HG02970 (cell line): ENCODE results near the gene BMPR1B.
A peak's percentile ranks its signal among the peaks of the same experiment; 100 is the strongest.
"Not testable (repeated sequence)": the region's sequence is repeated elsewhere in the genome, so short reads cannot be mapped to it uniquely, and the experiment has no call there.

ENCODE experiments used
- ATAC-seq: cut with Tn5 transposase; IDR thresholded peaks from one replicate; pipeline ENCODE4 v1.9.1; 2021; ENCODE audit warnings: mild to moderate bottlenecking, moderate library complexity, moderate number of reproducible peaks; ENCODE audit not compliant: unreplicated experiment, low FRiP score

Gene BMPR1B

DNA sequence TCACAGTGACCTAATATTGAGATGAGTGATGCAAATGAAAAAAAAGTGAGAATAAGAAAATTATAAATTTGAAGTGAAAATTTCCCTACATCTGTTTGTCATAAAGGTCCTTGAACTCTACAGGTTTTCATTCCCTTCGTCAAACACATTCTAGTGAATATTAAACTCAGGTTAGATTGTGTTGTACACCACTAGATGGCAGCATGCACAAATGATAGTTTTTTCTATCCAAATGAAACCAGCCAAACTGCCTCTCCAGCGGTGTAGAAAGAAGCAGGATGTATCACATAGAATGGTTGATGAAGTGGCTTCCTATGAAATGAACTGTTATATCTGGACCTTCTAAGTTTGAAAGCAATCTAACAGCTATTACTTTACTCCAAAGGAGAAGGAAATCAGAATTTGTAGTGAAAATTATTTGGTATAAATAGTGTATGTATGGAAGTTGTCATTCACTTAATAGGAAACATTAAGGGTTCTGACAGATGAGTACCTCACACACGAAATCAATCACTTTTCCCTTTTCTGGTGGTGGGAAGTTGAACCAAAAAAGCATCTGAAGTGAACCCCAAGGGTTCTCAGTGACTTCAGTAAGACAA is 408.3 kb downstream of the BMPR1B start:
- ATAC-seq = peak; percentile 75

DNA sequence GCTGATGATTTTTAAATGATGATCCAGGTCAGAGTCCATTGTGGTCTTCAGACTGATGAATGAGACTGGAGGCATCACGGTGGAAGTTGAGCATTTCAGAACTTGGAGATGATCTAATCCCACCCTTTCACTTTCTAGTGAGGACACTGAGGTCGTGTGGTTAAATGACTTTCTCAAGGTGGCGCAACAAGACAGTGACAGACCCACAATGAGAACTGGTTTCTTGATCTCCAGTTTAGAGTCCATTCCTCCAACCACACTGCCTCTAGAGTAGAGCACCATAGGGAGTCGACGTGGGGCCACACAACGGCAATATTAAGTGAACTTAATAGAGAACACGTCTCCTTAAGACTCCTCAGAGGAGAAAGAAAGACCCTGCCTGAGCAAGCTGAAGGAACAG is 410.1 kb downstream of the BMPR1B start:
- ATAC-seq = no peak

DNA sequence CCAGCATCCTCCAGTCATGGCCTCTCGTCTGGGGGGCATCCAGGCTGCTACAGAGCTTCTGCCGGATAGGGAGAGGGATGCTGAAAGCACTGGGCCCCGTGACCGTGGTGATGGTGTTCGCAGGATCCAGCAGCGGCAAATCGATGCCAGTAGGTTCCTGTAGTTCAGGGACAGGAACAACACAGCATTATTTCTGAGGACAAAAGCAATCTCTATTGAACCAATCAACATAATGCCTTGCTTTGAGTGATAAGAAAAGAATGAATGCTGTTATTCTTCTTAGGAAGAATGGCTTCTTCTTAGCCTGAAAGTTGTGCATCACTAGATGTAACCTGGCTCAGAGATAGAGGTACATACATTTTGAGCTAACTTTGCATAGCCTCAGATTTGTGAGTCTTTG is 412.4 kb downstream of the BMPR1B start:
- ATAC-seq = no peak

DNA sequence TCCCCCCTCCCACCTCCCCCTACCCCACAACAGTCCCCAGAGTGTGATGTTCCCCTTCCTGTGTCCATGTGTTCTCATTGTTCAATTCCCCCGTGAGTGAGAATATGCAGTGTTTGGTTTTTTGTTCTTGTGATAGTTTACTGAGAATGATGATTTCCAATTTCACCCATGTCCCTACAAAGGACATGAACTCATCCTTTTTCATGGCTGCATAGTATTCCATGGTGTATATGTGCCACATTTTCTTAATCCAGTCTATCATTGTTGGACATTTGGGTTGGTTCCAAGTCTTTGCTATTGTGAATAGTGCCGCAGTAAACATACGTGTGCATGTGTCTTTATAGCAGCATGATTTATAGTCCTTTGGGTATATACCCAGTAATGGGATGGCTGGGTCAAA is 413.6 kb downstream of the BMPR1B start:
- ATAC-seq = not testable (repeated sequence)

DNA sequence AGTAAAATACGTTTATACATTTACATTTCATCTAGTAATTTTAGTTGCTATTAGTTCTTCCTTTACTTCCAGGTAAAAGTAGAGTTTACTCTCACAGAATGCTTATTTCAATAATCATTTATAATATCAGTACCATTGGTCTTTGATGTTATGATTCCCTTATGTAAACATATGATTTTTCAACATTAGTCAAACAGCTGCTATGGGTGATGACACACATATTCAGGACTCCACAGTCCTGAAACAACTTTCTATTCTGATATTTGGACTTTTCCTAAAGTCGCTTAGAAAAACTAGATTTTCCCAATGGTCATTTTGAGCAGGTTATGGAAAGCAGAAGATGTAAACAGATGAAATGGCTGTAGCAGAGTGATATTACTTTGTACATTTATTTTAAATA is 421.2 kb downstream of the BMPR1B start:
- no peak for ATAC-seq

DNA sequence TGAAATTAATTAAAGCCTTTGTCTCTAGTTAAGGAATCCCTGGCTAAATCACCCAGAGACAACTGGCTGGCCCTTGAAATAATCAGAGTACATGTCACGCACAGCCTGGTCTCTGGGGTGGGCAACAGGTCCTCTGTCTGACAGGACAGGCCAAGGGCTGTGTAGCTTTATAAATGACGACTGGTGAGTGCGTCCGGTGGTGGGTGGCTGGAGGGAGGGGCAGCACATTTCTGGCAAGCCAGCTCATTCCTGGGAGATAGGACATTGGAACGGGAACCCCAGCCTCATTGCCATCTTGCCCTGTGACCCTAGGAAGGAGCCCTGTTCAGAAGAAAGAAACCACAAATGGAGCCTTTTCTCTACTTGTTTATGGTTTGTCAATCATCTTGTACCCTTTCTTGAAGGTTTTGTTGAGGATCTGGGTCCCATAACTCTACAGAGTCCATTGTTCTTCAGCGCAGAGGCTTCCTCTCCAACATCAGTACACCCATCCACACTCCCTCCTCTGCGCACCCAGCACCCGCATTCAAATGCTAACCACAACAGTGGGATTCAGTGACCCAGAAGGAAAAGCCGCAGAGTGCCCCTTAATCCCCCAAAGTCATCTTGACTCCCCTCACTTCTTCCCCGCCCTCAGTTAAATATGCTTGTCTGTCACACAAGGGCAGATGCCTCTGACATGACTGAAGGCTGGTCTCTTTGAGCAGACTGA is 422.9 kb downstream of the BMPR1B start:
- ATAC-seq = no peak

DNA sequence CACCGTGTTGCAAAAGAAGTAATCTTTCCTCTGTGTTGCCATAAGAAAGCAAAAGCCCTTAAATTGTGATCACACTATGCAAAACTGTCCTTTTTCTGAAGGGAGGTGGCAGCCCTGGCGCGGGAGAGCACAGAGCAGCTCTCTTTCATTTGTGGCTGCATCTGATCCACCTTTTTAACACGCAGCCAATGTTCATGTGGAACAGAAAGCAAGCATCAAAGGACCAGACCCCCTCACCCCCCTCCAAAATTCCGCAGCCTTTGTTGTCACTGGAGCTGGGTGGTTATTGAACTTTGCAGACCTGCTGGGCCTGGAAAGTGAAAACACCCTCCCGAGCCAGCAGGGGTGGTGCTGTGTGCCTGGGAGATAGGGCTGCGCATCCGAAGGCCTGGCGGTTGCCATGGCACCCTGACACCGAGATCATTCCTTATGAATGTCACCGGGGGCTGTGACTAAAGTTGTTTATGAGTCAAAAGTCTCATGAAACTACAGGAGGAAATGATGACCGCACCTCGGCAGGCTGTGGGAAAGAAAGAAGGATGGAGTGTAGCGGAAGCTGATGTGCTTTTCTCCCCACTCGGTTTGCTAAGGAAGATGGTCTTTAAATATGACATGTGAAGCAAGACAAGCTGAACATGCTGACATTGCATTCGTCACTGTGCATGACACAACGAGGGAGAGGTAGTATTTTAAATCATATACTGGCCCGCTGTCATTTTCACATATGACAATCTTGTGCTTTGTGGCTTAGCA is 423.7 kb downstream of the BMPR1B start:
- no peak for ATAC-seq

DNA sequence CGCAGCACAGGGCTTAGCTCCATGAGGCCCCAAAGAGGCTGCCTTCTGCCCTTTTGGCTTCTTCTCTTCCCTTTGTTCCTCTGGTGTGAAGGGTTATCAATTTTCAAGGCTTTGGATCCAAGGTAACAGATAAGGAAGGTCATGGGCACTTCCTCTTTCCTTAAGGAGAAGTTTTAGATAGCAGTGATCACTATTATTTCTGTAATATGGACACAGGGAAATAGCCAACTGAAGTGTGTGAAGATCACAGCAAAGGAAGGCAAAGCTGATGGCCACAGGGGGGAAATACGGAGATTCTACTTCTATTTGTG is 424.2 kb downstream of the BMPR1B start:
- ATAC-seq = no peak

DNA sequence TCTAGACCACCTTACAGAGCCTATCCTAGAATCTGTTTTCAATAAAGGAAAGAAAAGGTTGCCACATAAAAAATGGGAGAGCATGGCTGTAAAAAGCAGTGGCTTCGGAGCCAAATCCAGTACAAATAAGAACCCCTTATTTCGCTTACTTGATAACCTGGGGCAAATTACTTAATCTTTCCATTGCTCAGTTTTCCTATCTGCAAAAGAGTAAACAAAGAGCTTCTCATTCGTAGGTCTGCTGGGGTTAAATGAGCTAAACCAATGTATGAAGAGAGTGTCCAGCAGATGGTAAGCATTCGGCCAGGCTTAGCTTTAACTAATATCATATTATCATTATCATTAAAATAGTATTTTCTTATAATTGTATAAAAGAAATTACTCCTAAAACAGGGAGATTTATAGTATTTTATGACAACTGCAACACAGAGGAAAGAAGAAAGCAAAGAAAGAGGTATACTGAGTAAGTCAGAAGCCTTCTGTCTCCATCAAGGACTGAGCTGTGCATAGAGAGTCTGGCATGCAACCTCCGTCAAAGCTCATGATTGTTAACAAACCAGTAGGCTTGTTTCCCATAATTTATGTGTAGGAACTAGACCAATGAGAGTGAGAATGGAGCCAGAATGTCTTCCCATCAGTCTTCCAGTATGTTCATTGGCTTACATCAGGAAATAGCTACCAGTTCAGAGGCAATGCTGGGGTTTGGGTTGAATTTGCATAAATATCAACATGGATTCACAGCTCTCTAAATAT is 426.1 kb downstream of the BMPR1B start:
- no peak for ATAC-seq

DNA sequence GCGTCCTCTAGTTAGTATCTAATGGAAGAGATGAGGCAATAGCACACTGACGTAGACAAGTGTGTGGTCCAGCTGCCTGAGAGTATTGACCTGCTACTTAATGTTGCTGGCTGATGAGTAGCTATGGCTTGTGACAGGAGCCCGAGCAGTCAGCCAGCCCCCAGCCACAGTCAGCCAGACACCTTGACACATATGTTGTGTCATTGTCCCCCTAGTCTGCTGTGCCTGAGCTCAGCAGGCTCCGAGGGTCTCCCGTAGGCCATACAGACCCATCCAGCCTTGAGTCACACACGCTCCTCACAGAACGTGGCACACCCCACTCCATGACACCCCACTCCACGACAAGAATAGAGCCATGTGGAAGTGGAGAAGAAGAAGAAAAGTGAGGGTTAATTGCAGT is 428.9 kb downstream of the BMPR1B start:
- ATAC-seq = no peak

DNA sequence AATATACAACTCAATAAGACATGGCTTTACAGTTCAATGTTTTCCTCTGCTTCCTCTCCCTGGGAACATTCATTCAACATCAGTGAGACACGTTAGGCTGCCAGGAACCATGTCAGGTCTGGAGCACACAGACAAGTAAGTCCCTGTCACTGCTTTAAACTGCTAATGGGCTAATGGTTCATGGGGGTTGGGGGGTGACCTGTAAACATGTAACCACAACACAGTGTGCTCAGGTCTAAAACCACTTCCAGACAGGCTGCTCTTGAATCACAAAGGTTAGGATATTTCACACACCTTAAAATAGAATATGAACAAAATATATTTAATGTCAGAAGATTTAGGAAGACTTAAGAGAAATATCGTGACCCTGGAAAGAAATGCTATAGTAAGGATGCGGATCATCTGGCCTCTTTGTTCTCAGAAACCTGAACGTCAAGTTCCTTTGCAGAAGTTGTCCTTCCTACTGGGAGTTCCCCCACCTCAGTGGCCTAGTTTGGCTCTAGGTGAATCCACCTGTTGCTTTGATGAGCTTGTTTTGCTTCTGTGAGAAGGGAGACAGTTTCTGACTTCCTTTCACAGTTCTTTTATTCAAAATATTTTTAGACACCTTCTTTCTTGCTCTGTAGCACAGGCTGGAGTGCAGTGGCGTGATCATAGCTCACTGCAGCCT is 431.1 kb downstream of the BMPR1B start:
- no peak for ATAC-seq

DNA sequence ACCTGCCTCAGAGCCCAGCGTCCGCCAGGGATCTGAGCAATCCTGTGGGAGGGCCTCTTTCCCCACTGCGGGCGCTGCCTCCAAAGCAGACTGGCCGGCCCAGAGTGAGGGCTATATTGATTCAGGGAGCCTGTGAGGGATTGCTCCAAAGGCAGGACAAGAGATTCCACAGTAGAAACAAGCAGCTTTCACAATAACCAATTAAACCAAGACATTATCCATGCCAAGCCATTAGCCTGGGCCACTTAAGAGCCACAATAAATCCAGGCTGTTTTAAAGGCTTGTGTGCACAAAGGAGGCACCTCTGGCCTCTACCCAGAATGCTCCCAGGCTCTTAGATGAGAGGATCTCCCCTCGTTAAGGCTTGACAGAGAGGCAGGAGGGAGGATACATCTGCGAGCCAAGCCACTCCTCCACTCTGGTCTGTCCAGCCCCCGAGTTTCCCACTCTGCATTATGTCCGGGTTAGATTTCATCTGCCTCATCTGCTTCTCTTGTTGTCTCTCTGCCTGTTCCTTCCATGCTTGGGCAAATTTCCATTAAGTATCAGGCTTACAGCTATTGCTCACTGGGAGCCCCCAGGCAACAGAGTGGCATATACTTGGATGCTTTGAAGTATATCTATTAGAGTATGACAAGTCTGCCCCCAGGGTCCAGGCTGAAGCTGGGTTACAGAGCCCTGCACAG is 433.1 kb downstream of the BMPR1B start:
- ATAC-seq = no peak

DNA sequence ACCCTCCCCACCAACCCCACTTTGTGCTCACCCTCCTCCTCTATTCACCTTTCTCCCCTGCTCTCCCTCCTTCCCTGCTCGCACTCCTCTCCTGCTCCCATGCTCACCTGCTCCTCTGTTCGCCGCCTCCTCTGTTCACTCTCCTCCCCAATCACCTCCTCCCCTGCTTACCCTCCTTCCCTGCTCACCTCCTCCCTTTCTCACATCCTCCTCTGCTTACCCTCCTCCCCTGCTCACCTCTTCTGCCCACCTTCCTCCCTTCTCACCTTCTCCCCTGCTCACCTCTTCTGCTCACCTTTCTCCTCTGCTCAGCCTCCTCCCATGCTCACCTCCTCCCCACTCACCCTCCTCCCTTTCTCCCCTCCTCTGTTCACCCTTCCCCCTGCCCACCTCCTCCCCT is 433.8 kb downstream of the BMPR1B start:
- no peak for ATAC-seq

DNA sequence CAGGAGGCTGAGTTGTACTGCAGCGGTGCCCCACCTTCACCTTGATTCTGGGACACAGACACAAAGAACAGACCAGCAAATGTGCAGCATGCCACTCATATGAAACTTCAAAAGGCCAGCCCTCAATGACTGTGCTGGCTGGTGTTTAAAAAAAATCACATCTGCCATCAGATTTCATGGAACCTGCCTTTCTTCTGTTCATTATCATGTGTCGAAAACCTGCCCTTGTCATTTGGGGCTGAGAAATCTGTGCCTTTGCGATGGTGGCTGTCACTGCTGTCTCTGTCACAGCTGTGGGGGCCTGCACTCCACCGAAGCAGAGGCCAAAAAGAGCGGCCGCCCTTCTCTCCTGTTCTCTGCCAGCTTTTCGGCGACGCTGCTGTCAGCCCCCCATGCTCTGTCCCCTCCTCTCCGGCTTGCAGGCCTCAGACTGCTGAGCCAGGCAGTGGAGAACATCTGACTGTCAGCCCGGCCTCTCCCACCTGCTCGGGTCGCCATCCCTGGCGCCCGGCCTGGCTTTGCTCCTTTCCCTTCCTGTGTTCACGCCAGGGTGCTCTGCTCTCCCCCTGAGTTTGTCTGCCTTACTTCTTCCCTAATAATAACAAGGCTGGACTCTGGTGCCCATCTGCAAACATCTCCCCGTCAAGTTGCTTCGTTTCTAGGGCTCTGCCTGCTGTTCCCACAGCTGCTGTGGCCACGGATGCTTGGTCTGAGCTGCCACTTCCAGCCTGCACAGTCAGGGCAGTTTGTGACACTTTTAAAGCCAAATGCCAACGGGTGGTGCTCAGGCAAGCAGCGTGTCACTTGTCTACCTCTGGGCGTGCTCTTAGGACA is 435.9 kb downstream of the BMPR1B start:
- ATAC-seq = no peak

DNA sequence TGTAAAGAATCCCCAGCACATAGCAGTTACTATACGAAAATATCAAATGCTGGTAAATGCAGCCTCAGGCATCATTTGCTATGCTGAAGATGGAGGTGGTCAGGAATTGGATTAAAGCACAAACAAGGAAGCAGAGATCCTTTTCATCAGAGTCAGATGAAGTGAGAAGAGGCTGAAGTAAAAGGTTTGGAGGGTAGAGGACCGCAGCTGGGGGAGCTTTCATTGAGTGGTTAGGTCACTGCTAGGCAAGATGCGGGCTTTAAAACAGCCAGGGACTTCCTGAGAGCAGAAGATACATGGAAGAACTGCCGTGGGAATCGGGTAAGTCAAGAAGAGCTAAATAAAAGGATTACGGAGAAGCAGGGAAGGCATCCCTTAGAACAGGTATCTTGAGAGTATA is 439.6 kb downstream of the BMPR1B start:
- no peak for ATAC-seq

DNA sequence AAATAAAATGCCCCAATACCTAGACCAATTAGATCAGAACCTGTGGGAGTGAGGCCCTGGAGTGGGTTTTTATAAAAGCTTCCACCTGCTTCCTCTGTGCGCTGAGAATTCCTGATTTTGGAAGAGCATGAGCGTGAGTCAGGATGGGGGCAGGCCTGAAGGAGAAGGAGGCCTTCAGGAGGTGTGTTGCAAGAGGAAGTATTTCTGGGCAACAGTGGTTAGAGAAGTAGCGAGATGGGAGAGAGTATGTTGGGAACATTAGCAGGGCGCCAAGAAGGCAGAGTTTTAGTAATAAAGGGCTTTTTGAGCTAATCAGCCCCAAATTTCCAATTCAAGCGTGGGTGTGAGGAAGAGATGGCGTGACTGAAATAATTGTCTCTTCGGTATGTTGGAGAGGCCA is 441.2 kb downstream of the BMPR1B start:
- no peak for ATAC-seq

DNA sequence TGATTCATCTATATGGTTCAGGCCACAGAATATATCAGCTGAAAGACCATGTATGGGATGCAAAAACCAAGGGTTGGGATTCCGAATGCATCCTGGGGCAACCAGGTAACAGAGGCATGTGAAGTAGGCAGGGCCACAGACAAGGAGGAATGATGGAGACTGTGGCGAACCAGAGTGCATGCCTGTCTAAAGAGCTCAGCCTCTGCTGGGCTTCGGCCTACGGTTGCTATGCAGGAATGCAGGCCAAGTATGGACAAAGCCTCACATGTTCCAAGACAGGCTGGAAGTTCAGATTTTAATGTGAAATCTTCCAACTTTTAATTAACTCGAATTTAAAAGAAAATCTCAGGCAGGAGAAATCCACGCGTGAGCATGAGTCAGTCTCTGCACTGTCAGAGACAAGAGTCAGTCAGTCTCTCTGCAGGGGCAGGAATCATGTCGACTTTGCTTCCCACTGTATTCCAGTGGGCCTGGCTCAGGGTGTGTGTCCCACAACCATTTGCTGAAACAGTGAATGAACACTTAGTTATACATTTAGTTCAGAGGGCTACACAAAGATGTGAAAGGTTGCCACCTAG is 446.6 kb downstream of the BMPR1B start:
- ATAC-seq = no peak

DNA sequence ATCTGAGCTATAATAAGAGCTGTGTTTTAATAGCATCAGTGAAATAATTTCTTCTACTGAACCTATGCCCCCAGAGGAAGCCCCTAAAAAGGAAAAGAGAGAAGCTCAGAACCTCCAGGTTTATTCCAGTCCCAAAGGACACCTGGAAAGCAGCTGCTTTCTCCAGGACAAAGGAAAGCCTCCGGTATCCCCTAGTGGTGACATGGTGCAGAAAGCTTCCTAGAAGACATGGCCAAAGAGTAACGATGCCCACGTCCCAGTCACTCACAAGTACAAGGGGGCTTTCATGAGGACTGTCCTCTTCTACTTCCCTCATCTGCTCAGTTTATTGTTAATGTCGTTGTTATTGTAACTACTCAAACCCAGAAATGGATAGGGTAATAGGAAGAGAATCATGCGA is 447.1 kb downstream of the BMPR1B start:
- no peak for ATAC-seq
